ENCODE results near the gene CTNNBL1. TPM values are rescaled to one million over a fixed set of nuclear protein-coding genes. Genes with fewer than 3 reads are reported as not detected.

Gene CTNNBL1
- polyA plus RNA-seq, 1 of the 3 experiments (the other 2 are of a cell fraction): 29.5 TPM

DNA sequence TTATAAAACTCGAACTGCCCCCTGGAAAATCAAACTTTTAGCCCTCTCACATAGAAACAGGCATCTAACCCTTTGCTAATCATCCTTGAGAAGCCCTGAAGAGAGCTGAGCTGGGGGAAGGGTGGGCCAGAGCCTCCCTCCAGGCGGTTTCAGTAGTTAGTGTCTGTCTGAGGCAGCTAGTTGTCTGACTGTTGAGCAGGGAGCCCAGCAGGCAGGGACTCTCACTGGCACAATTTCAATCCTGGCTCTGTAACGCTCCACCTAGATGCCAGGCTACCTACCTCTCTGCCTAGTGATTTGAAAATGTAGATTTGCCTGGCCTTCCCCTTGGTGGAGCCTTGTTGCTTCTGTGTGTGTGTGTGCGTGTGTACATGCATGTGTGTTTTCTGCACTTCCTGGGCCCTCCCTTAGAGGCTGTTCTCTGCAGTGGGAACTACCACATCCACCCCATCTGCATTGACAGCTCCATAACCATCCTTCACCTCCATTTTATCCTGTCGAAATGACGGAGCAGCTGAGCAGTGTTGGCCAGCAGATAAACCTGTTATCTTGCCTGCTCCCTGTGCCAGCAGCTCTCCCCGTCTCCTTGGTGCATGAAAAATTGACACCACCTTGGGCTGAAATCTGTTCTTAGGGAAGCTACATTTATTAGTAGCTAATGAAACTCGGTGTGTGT lies 139.5 kb downstream of the CTNNBL1 start:
- TF ChIP-seq YY1 (IDR thresholded peaks at IDR 0.05; ENCODE audit: low read depth): no peak
- TF ChIP-seq, protein P1, sequence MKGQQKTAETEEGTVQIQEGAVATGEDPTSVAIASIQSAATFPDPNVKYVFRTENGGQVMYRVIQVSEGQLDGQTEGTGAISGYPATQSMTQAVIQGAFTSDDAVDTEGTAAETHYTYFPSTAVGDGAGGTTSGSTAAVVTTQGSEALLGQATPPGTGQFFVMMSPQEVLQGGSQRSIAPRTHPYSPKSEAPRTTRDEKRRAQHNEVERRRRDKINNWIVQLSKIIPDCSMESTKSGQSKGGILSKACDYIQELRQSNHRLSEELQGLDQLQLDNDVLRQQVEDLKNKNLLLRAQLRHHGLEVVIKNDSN (IDR thresholded peaks at IDR 0.05; ENCODE audit: borderline replicate concordance, low read depth): no peak
- TF ChIP-seq POLR2AphosphoS5 (IDR thresholded peaks at IDR 0.05; ENCODE audit: low read depth, low read length): no peak
- no peak for TF ChIP-seq EZH2phosphoT487 (IDR thresholded peaks at IDR 0.05; ENCODE audit: borderline replicate concordance, low read depth)
- no peak for TF ChIP-seq TCF12 (IDR thresholded peaks at IDR 0.05)
- no peak for TF ChIP-seq TAF1 (IDR thresholded peaks at IDR 0.05; ENCODE audit: borderline replicate concordance, low read depth, low read length)
- TF ChIP-seq, protein P2, sequence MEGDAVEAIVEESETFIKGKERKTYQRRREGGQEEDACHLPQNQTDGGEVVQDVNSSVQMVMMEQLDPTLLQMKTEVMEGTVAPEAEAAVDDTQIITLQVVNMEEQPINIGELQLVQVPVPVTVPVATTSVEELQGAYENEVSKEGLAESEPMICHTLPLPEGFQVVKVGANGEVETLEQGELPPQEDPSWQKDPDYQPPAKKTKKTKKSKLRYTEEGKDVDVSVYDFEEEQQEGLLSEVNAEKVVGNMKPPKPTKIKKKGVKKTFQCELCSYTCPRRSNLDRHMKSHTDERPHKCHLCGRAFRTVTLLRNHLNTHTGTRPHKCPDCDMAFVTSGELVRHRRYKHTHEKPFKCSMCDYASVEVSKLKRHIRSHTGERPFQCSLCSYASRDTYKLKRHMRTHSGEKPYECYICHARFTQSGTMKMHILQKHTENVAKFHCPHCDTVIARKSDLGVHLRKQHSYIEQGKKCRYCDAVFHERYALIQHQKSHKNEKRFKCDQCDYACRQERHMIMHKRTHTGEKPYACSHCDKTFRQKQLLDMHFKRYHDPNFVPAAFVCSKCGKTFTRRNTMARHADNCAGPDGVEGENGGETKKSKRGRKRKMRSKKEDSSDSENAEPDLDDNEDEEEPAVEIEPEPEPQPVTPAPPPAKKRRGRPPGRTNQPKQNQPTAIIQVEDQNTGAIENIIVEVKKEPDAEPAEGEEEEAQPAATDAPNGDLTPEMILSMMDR (IDR thresholded peaks at IDR 0.05): no peak
- TF ChIP-seq TEAD4 (IDR thresholded peaks at IDR 0.05; ENCODE audit: borderline replicate concordance, insufficient read depth): no peak
- no peak for TF ChIP-seq RXRA (IDR thresholded peaks at IDR 0.05; ENCODE audit: borderline replicate concordance, low read depth)
- TF ChIP-seq, protein P3, sequence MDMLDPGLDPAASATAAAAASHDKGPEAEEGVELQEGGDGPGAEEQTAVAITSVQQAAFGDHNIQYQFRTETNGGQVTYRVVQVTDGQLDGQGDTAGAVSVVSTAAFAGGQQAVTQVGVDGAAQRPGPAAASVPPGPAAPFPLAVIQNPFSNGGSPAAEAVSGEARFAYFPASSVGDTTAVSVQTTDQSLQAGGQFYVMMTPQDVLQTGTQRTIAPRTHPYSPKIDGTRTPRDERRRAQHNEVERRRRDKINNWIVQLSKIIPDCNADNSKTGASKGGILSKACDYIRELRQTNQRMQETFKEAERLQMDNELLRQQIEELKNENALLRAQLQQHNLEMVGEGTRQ (IDR thresholded peaks at IDR 0.05; ENCODE audit: borderline replicate concordance, low read depth, low read length): no peak
- no peak for TF ChIP-seq SIN3A (IDR thresholded peaks at IDR 0.05; ENCODE audit: borderline replicate concordance, low read depth, low read length)
- TF ChIP-seq, protein P4, sequence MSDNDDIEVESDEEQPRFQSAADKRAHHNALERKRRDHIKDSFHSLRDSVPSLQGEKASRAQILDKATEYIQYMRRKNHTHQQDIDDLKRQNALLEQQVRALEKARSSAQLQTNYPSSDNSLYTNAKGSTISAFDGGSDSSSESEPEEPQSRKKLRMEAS (IDR thresholded peaks at IDR 0.05; ENCODE audit: low read depth): no peak
- TF ChIP-seq, protein P5, sequence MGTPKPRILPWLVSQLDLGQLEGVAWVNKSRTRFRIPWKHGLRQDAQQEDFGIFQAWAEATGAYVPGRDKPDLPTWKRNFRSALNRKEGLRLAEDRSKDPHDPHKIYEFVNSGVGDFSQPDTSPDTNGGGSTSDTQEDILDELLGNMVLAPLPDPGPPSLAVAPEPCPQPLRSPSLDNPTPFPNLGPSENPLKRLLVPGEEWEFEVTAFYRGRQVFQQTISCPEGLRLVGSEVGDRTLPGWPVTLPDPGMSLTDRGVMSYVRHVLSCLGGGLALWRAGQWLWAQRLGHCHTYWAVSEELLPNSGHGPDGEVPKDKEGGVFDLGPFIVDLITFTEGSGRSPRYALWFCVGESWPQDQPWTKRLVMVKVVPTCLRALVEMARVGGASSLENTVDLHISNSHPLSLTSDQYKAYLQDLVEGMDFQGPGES (IDR thresholded peaks at IDR 0.05; ENCODE audit: low read depth, low read length): no peak
- Histone ChIP-seq H3K27me3 (ENCODE audit: insufficient read depth) (no peaks in the 10 kb centered on the region), H3K9me3 (no peaks in the 10 kb centered on the region), H2AFZ (ENCODE audit: low read depth) (no peak overlapping the region), H3K4me3 (ENCODE audit: low read depth in 2 of 2, low read length in 1 of 2) (no peak overlapping the region), H3K9ac (no peak overlapping the region), H3K9me2 (no peaks in the 10 kb centered on the region), H3K4me1 (ENCODE audit: control insufficient read depth in 1 of 2, insufficient read depth in 2 of 2, low read depth in 1 of 2, low read length in 1 of 2) (peaks cover 0 to 20% of the 10 kb centered on the region in 2 experiments; a peak in 1 of 4 replicates), H3K79me2 (ENCODE audit: insufficient read depth) (no peaks in the 10 kb centered on the region), H3F3A (replicated peaks; ENCODE audit: insufficient read depth) (no peaks in the 10 kb centered on the region), H3K36me3 (replicated peaks in 1 of 2; ENCODE audit: control insufficient read depth in 1 of 2, insufficient read depth in 2 of 2, low read length in 1 of 2) (no peaks in the 10 kb centered on the region), H3K27ac (ENCODE audit: low read depth in 2 of 2, low read length in 1 of 2) (no peak overlapping the region), H4K20me1 (ENCODE audit: insufficient read depth) (no peaks in the 10 kb centered on the region), H3K4me2 (no peak overlapping the region)
- ChIA-PET POLR2A (no interaction called here), CTCF (interaction anchor here (1.4 to 1.9 kb wide), 2 partner anchors 11 kb away, joined by 3 to 6 read pairs; no protein-coding TSS in a partner anchor)
- no peak for DNase-seq
- WGBS (ENCODE audit: low lambda C conversion rate): 88% methylated on average over 7 of the region's 8 CpGs

Measured in SK-N-SH (cell line).